ENCODE measurements around the gene CDH19. TPM values are rescaled to one million over a fixed set of nuclear protein-coding genes. Genes with fewer than 3 reads are reported as not detected.

CDH19 gene
- total RNA-seq, 6 experiments from 2014 or later, result 0.84 to 4.6 (median 1.9) TPM

DNA sequence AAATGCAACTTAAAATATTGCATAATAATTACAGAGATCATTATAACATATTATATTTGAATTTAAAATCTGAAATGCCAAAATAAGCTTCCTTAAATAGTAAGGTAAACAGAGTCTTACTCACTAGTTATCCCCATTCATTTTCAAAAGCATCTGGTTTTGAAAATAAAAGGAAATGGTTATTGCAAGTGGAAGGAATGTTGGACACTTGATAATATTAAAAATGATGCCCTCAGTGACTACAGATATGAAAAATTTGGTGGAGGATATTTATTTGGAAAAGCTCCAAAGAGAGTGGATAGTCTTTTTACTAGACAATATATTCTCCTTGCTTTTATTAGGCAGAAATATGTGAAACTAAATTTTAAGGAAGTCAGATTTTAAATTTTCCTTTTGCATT lies 39.7 kb downstream of the CDH19 start:
- TF ChIP-seq, protein P1, sequence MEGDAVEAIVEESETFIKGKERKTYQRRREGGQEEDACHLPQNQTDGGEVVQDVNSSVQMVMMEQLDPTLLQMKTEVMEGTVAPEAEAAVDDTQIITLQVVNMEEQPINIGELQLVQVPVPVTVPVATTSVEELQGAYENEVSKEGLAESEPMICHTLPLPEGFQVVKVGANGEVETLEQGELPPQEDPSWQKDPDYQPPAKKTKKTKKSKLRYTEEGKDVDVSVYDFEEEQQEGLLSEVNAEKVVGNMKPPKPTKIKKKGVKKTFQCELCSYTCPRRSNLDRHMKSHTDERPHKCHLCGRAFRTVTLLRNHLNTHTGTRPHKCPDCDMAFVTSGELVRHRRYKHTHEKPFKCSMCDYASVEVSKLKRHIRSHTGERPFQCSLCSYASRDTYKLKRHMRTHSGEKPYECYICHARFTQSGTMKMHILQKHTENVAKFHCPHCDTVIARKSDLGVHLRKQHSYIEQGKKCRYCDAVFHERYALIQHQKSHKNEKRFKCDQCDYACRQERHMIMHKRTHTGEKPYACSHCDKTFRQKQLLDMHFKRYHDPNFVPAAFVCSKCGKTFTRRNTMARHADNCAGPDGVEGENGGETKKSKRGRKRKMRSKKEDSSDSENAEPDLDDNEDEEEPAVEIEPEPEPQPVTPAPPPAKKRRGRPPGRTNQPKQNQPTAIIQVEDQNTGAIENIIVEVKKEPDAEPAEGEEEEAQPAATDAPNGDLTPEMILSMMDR (IDR thresholded peaks at IDR 0.05), result no peak
- no peak for TF ChIP-seq POLR2A (IDR thresholded peaks at IDR 0.05)
- H3K27ac ChIP-seq, result no peak overlapping the region
- no peak overlapping the region for H3K4me3 ChIP-seq
- no peaks in the 10 kb centered on the region for H3K4me1 ChIP-seq
- H3K27me3 ChIP-seq, result no peaks in the 10 kb centered on the region
- intact Hi-C loops (cut with DNase I), result no loop called here
- no peaks in the 10 kb centered on the region for H3K36me3 ChIP-seq
- ATAC-seq (no peak), DNase-seq (no peak)
- H3K9me3 ChIP-seq, result no peaks in the 10 kb centered on the region

DNA sequence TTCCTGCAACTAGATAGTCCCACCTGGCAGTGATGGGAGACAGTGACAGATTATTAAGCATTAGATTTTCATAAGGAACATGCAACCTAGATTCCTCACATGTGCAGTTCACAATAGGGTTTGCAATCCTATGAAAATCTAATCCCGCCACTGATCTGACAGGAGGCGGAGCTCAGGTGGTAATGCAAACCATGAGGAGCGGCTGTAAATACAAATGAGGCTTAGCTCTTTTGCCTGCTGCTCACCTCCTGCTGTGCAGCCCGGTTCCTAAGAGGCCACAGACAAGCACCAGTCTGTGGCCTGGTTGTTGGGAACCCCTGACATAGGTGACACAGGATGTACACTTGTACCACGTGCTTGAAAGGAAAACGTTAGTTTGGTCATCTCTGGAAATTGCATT lies 41.6 kb downstream of the CDH19 start:
- ATAC-seq (no peak), DNase-seq (no peak)
- intact Hi-C loops (cut with DNase I), result no loop called here
- 50% methylated on average over 3 of the region's 6 CpGs for WGBS (ENCODE audit: insufficient coverage, low coverage, low lambda C conversion rate, missing lambda C conversion rate)
- H3K4me1 ChIP-seq, result no peaks in the 10 kb centered on the region
- TF ChIP-seq, protein P1 (IDR thresholded peaks at IDR 0.05), result no peak
- no peak for TF ChIP-seq POLR2A (IDR thresholded peaks at IDR 0.05)
- H3K4me3 ChIP-seq, result no peak overlapping the region
- H3K9me3 ChIP-seq, result no peaks in the 10 kb centered on the region
- no peak overlapping the region for H3K27ac ChIP-seq
- H3K36me3 ChIP-seq, result no peaks in the 10 kb centered on the region
- H3K27me3 ChIP-seq, result peaks cover 0 to 5% of the 10 kb centered on the region in 2 donors

DNA sequence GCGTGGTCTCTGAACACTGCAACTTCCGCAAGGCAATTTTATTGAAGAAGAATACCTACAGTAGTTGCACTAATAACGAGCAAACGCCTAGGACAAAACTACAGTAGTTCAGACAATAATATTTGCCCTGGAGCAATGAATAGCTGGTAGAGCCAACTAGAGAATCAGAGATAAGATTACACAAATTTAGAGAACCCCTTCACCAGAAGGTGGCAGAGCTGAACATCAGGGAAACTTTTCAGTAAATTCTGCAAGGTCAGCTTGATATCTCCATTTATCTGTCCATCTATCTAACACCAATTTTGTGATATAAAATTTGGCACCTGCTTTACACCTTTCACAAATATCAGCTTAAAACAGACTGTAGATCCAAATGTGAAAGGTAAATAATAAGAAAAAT lies 43.8 kb downstream of the CDH19 start:
- TF ChIP-seq, protein P1 (IDR thresholded peaks at IDR 0.05), result peak; percentile 52 to 66 (median 62)
- TF ChIP-seq POLR2A (IDR thresholded peaks at IDR 0.05), result no peak
- Histone ChIP-seq H3K9me3 (no peaks in the 10 kb centered on the region), H3K4me3 (no peak overlapping the region), H3K27ac (no peak overlapping the region), H3K36me3 (no peaks in the 10 kb centered on the region), H3K4me1 (no peaks in the 10 kb centered on the region), H3K27me3 (peaks cover 0 to 5% of the 10 kb centered on the region in 2 donors)
- DNase-seq, result peak in 1 of 3 donors; percentile 44
- intact Hi-C loops (cut with DNase I), result no loop called here
- ATAC-seq, result peak; percentile 80 to 88 (median 84)
- 40% methylated on average over 4 of the region's 4 CpGs for WGBS (ENCODE audit: insufficient coverage, low coverage, low lambda C conversion rate, missing lambda C conversion rate)

DNA sequence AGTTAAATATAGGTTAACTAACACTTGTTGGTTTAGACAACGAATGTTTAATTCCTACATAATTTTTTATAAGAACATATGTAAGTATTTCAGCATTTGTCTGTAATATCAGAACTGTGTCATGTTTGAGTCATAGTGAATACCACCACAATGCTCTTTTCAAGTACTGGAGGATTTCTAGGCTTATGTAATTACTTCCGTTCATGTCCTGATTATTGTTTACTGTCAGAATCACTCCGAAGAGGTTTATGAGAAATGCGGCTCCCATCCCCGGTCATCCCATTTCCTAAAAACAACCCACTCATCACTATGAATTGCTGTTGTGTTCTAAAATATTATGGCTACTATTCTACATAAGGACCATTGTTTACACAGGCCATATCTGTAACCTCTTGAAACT lies 45.1 kb downstream of the CDH19 start:
- H3K27ac ChIP-seq, result no peak overlapping the region
- no peaks in the 10 kb centered on the region for H3K4me1 ChIP-seq
- WGBS (ENCODE audit: insufficient coverage, low coverage, low lambda C conversion rate, missing lambda C conversion rate), result 47% methylated on average over 5 of the region's 5 CpGs
- no peaks in the 10 kb centered on the region for H3K9me3 ChIP-seq
- no peaks in the 10 kb centered on the region for H3K36me3 ChIP-seq
- ATAC-seq (no peak), DNase-seq (no peak)
- H3K27me3 ChIP-seq, result peaks cover 0 to 5% of the 10 kb centered on the region in 2 donors
- no peak overlapping the region for H3K4me3 ChIP-seq
- TF ChIP-seq POLR2A (IDR thresholded peaks at IDR 0.05), result no peak
- TF ChIP-seq, protein P1 (IDR thresholded peaks at IDR 0.05), result no peak
- intact Hi-C loops (cut with DNase I), result loop anchor here in 1 of 2 donors (10.0 kb wide), 1 partner anchor 186 kb away; no protein-coding TSS in a partner anchor

DNA sequence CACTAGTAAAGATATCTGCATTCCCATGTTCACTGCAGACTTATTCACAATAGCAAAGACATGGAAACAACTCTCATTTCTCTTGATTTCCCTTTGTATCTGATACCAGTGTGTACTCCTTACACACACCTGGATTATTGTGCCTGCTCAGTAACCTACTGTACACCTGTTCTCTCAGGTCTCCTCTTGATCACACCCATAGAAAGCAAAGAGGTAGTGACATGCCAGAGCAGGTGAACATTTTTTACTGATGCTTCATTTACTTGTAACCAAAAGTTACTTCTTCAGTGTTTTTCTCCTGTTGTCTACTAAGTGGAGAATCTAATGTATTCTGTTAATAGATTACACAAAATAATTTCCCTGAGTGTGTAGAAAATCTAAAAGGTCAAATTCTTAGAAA lies 46.8 kb downstream of the CDH19 start:
- intact Hi-C loops (cut with DNase I), result loop anchor here in 1 of 2 donors (10.0 kb wide), 1 partner anchor 188 kb away; no protein-coding TSS in a partner anchor
- no peak overlapping the region for H3K27ac ChIP-seq
- DNase-seq, result no peak
- H3K4me1 ChIP-seq, result no peaks in the 10 kb centered on the region
- H3K9me3 ChIP-seq, result no peaks in the 10 kb centered on the region
- TF ChIP-seq, protein P1 (IDR thresholded peaks at IDR 0.05), result no peak
- no peak for TF ChIP-seq POLR2A (IDR thresholded peaks at IDR 0.05)
- H3K27me3 ChIP-seq, result peaks cover 0 to 5% of the 10 kb centered on the region in 2 donors
- ATAC-seq, result no peak
- H3K36me3 ChIP-seq, result no peaks in the 10 kb centered on the region
- no peak overlapping the region for H3K4me3 ChIP-seq
